Measurements from ENCODE around the gene OPCML.

DNA sequence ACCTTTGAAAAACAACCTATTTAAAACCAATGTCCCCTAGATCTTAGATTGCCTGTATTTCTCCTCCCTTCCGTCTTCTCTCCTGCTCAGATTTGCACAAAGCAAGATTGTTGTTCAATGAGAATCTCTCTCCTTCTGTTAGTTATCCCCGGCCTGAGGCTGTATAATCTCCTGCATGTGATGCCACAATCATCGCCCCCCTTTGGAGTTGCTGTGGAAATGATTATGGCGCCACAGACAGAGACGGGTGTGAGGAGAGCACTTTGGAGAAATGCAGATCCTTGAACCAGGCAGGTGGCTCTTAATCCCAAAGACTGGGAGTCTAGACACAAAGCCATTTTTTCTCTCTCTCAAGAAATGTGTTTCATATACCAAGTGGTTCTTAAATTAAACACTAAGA is 941.3 kb downstream of the OPCML start:
- TF ChIP-seq, protein P1, sequence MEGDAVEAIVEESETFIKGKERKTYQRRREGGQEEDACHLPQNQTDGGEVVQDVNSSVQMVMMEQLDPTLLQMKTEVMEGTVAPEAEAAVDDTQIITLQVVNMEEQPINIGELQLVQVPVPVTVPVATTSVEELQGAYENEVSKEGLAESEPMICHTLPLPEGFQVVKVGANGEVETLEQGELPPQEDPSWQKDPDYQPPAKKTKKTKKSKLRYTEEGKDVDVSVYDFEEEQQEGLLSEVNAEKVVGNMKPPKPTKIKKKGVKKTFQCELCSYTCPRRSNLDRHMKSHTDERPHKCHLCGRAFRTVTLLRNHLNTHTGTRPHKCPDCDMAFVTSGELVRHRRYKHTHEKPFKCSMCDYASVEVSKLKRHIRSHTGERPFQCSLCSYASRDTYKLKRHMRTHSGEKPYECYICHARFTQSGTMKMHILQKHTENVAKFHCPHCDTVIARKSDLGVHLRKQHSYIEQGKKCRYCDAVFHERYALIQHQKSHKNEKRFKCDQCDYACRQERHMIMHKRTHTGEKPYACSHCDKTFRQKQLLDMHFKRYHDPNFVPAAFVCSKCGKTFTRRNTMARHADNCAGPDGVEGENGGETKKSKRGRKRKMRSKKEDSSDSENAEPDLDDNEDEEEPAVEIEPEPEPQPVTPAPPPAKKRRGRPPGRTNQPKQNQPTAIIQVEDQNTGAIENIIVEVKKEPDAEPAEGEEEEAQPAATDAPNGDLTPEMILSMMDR (IDR thresholded peaks at IDR 0.05): no peak
- TF ChIP-seq EP300 (IDR thresholded peaks at IDR 0.05) (no peak), POLR2AphosphoS5 (IDR thresholded peaks at IDR 0.05) (no peak), POLR2A (IDR thresholded peaks at IDR 0.05; ENCODE audit: low read depth) (no peak)

All from esophagus muscularis mucosa (tissue), 4 donors.